ENCODE data around the gene SPTBN5. TPM values are rescaled to one million over a fixed set of nuclear protein-coding genes. Genes with fewer than 3 reads are reported as not detected.
A peak's percentile ranks its signal among the peaks of the same experiment; 100 is the strongest.

SPTBN5 gene
- total RNA-seq, 1 experiment from 2014 or later = 2.1 TPM

GRCh38 chr15:41936649-41937567 is 43.1 kb upstream of the SPTBN5 start:
- peaks cover 55% of the 10 kb centered on the region for H3K4me1 ChIP-seq (ENCODE audit: control insufficient read depth, insufficient read depth, low read length)
- DNase-seq (ENCODE audit: low read depth, low spot score) = no peak

GRCh38 chr15:41936155-41936554 is 42.3 kb upstream of the SPTBN5 start:
- ATAC-seq (no peak), DNase-seq (ENCODE audit: low read depth, low spot score) (no peak)
- intact Hi-C loops (cut with micrococcal nuclease; ENCODE audit: unreplicated experiment) (no loop called here), in situ Hi-C loops (cut with HindIII; ENCODE audit: low pct_unique_long_range_greater_than_20kb, low sequenced_read_pairs) (no loop called here)
- Histone ChIP-seq H3K4me1 (ENCODE audit: control insufficient read depth, insufficient read depth, low read length) (peaks cover 51% of the 10 kb centered on the region), H3K9me3 (ENCODE audit: control insufficient read depth, insufficient read depth, low read depth, low read length) (no peaks in the 10 kb centered on the region), H3K4me3 (ENCODE audit: low read depth in 2 of 2, low read length in 2 of 2) (no peak overlapping the region), H3K27me3 (ENCODE audit: control insufficient read depth, insufficient read depth, low read length) (no peaks in the 10 kb centered on the region), H3K27ac (ENCODE audit: low read length) (peak overlapping the region; percentile 91), H3K36me3 (ENCODE audit: control insufficient read depth, insufficient read depth, low read length) (peaks cover 2% of the 10 kb centered on the region; the same call in 1 of the 2 replicates)
- CTCF ChIA-PET = no interaction called here
- BruUV-seq (replicated peaks) = no TSS peak
- POLR2A ChIA-PET = no interaction called here
- TF ChIP-seq SIN3A (IDR thresholded peaks at IDR 0.05; ENCODE audit: borderline replicate concordance, insufficient read depth, low read depth, low read length) (no peak), TCF7L2 (IDR thresholded peaks at IDR 0.05; ENCODE audit: low read depth, low read length) (no peak), REST (IDR thresholded peaks at IDR 0.05; ENCODE audit: insufficient read depth in 1 of 2, low read depth in 2 of 2, low read length in 1 of 2) (no peak), POLR2AphosphoS5 (IDR thresholded peaks at IDR 0.05; ENCODE audit: low read depth, low read length) (no peak)

More at GRCh38 chr15:41936649-41937567, 43.1 kb upstream of the SPTBN5 start:
- ChIA-PET CTCF (interaction anchor here (1.2 kb wide), 1 partner anchor 36 kb away, joined by 3 read pairs; the partner anchor contains the start of gene EHD4), POLR2A (no interaction called here)
- no TSS peak for BruUV-seq (replicated peaks)
- TF ChIP-seq REST (IDR thresholded peaks at IDR 0.05; ENCODE audit: insufficient read depth in 1 of 2, low read depth in 2 of 2, low read length in 1 of 2) (no peak), SIN3A (IDR thresholded peaks at IDR 0.05; ENCODE audit: borderline replicate concordance, insufficient read depth, low read depth, low read length) (no peak), CTCF (IDR thresholded peaks at IDR 0.05) (no peak), TCF7L2 (IDR thresholded peaks at IDR 0.05; ENCODE audit: low read depth, low read length) (no peak), POLR2AphosphoS5 (IDR thresholded peaks at IDR 0.05; ENCODE audit: low read depth, low read length) (no peak)
- intact Hi-C loops (cut with micrococcal nuclease; ENCODE audit: unreplicated experiment) (no loop called here), in situ Hi-C loops (cut with HindIII; ENCODE audit: low pct_unique_long_range_greater_than_20kb, low sequenced_read_pairs) (no loop called here)
- H3K27ac ChIP-seq (ENCODE audit: low read length) = peak overlapping the region; percentile 61
- no peaks in the 10 kb centered on the region for H3K27me3 ChIP-seq (ENCODE audit: control insufficient read depth, insufficient read depth, low read length)
- no peak for ATAC-seq
- no peak overlapping the region for H3K4me3 ChIP-seq (ENCODE audit: low read depth in 2 of 2, low read length in 2 of 2)
- no peaks in the 10 kb centered on the region for H3K9me3 ChIP-seq (ENCODE audit: control insufficient read depth, insufficient read depth, low read depth, low read length)
- H3K36me3 ChIP-seq (ENCODE audit: control insufficient read depth, insufficient read depth, low read length) = peaks cover 2% of the 10 kb centered on the region; the same call in 1 of the 2 replicates
